Lower leg skin (tissue), 3 donors: ENCODE data around the gene CT47A1.

Source experiments
- CTCF ChIP-seq, 3 donors: fragments of 450-650 bp; IDR thresholded peaks; one replicate each; pipeline ENCODE4 v1.5.1; 2016; ENCODE audit warnings: antibody characterized with exemption in 3 of 3, mild to moderate bottlenecking in 3 of 3, moderate library complexity in 2 of 3
- POLR2A ChIP-seq, 2 donors: fragments of 450-650 bp; IDR thresholded peaks; one replicate each; pipeline ENCODE4 v1.6.1; 2016 to 2017; ENCODE audit warnings: antibody characterized with exemption in 2 of 2, mild to moderate bottlenecking in 1 of 2, moderate library complexity in 1 of 2

- TF ChIP-seq CTCF (IDR thresholded peaks at IDR 0.05) (no peak), POLR2A (IDR thresholded peaks at IDR 0.05) (no peak)
Measured at GRCh38 chrX:121010218-121010617, 24.7 kb upstream of the CT47A1 start.
